Measurements from ENCODE around the gene HBQ1.
"Not testable (repeated sequence)": the region's sequence is repeated elsewhere in the genome, so short reads cannot be mapped to it uniquely, and the experiment has no call there.

HBQ1 gene

GRCh38 chr16:160691-161190 is 19.5 kb upstream of the HBQ1 start:
- DNase-seq (ENCODE audit: low spot score): no peak

DNA sequence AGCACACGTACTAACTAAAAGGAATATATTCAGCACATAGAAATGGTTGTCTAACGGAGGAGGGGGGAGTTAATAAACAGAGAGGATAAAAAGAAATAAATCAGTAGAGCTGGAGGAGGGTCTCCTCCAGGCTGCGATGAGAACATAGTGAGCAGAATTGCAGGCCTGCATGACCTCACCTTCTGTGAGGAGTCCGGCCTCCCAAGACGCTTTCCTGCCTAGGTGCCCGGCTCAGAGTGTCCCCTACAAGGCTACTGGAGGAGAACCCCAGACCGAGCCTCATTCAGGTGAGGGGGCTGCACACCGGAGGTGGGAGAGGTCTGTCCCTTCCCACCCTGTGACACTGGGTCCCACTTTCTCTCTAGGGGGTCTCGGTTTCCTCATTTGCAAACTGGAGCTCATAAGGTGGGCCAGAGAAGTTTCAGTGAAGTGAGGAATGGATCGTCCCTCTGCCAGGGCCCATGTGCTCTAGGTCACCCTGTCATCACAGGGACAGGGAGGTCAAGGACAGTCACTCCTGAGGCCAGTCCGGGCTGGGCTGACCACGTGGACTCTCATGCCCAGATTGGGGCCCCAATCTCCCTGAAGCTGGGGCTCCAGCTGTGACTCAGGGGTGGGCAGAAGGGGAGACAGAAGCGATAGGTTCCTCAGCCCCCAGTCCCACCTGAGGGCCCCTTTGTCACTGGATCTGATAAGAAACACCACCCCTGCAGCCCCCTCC is 17.8 kb upstream of the HBQ1 start:
- DNase-seq (ENCODE audit: low spot score): no peak

GRCh38 chr16:163139-163538 is 17.1 kb upstream of the HBQ1 start:
- DNase-seq (ENCODE audit: low spot score): not testable (repeated sequence)

GRCh38 chr16:163696-164095 is 16.6 kb upstream of the HBQ1 start:
- DNase-seq (ENCODE audit: low spot score): not testable (repeated sequence)

- DNase-seq (ENCODE audit: low spot score): not testable (repeated sequence)
Measured at GRCh38 chr16:164134-164823, 16.0 kb upstream of the HBQ1 start.

GRCh38 chr16:164827-165538 is 15.3 kb upstream of the HBQ1 start:
- DNase-seq (ENCODE audit: low spot score): no peak

GRCh38 chr16:165539-166374 is 14.5 kb upstream of the HBQ1 start, which contains the start of gene HBM:
Gene HBM, plus strand, starts transcription at chr16:165978. Its CDS starts 20 bp downstream, at chr16:165998.
- DNase-seq (ENCODE audit: low spot score): no peak

DNA sequence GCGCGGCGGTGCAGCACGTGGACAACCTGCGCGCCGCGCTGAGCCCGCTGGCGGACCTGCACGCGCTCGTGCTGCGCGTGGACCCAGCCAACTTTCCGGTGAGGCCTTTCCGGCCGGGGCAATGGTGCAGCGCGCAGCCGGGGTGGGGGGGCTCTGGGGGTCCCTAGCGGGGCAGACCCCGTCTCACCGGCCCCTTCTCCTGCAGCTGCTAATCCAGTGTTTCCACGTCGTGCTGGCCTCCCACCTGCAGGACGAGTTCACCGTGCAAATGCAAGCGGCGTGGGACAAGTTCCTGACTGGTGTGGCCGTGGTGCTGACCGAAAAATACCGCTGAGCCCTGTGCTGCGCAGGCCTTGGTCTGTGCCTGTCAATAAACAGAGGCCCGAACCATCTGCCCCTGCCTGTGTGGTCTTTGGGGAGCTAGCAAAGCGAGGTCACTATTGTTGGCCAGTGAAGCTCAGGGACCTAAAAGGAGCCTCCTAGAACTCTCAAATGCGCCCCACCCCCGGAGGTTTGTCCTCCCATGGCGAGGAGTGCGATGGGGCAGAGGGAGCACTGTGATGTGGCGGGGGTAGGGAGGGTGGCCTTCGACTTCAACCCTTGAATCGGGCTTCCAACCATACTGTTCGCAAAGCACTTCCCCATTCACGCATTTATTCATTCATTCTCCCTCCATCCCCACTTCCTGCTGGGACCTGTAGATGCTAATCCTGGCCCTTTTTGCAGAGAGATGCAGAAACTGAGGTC is 13.7 kb upstream of the HBQ1 start:
- DNase-seq (ENCODE audit: low spot score): no peak

DNA sequence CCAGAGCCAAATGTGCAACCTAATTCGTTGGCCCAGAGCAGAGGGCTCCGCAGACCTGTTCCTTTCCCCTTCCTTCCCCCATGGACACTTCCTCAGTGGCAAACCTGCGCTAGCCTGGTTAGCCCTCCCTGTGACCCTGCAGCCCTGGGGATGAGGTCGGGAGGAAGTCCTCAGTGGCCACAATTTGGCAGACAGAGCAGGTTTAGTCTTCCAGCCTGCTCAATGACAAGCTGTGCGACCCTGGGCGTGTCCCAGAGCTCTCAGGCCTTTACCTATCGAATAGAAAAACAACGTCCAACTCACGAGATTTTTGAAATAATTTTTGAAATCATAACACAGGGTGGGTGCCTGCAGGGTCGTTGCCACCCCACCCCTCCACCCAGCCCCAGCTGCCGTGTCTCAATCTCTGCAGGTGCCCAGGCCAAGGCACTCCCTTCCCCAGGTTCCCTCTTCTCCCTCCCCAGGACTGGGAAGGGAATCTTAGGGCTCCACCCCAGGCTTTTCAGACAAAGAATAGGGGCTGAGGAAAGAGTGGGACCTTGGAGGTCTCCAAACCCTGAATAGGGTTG is 13.1 kb upstream of the HBQ1 start:
- DNase-seq (ENCODE audit: low spot score): no peak

GRCh38 chr16:168424-168823 is 11.8 kb upstream of the HBQ1 start:
- no peak for DNase-seq (ENCODE audit: low spot score)

GRCh38 chr16:169014-169413 is 11.2 kb upstream of the HBQ1 start:
- no peak for DNase-seq (ENCODE audit: low spot score)

DNA sequence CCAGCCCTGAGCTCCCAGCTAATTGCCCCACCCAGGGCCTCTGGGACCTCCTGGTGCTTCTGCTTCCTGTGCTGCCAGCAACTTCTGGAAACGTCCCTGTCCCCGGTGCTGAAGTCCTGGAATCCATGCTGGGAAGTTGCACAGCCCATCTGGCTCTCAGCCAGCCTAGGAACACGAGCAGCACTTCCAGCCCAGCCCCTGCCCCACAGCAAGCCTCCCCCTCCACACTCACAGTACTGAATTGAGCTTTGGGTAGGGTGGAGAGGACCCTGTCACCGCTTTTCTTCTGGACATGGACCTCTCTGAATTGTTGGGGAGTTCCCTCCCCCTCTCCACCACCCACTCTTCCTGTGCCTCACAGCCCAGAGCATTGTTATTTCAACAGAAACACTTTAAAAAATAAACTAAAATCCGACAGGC is 10.2 kb upstream of the HBQ1 start:
- DNase-seq (ENCODE audit: low spot score): not testable (repeated sequence)

DNA sequence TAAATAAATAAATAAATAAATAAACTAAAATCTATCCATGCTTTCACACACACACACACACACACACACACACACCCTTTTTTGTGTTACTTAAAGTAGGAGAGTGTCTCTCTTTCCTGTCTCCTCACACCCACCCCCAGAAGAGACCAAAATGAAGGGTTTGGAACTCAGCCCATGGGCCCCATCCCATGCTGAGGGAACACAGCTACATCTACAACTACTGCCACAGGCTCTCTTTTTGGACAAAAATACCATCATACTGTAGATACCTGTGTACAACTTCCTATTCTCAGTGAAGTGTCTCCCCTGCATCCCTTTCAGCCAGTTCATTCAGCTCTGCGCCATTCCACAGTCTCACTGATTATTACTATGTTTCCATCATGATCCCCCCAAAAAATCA is 9.5 kb upstream of the HBQ1 start:
- DNase-seq (ENCODE audit: low spot score): no peak

DNA sequence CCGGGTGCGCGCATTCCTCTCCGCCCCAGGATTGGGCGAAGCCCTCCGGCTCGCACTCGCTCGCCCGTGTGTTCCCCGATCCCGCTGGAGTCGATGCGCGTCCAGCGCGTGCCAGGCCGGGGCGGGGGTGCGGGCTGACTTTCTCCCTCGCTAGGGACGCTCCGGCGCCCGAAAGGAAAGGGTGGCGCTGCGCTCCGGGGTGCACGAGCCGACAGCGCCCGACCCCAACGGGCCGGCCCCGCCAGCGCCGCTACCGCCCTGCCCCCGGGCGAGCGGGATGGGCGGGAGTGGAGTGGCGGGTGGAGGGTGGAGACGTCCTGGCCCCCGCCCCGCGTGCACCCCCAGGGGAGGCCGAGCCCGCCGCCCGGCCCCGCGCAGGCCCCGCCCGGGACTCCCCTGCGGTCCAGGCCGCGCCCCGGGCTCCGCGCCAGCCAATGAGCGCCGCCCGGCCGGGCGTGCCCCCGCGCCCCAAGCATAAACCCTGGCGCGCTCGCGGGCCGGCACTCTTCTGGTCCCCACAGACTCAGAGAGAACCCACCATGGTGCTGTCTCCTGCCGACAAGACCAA is 7.8 kb upstream of the HBQ1 start, which contains the start of gene HBA2:
Gene HBA2 (plus strand): TSS at position 503 of the 568 bp plus-strand sequence. CDS start 37 bp downstream, at position 540.
- DNase-seq (ENCODE audit: low spot score): not testable (repeated sequence)

DNA sequence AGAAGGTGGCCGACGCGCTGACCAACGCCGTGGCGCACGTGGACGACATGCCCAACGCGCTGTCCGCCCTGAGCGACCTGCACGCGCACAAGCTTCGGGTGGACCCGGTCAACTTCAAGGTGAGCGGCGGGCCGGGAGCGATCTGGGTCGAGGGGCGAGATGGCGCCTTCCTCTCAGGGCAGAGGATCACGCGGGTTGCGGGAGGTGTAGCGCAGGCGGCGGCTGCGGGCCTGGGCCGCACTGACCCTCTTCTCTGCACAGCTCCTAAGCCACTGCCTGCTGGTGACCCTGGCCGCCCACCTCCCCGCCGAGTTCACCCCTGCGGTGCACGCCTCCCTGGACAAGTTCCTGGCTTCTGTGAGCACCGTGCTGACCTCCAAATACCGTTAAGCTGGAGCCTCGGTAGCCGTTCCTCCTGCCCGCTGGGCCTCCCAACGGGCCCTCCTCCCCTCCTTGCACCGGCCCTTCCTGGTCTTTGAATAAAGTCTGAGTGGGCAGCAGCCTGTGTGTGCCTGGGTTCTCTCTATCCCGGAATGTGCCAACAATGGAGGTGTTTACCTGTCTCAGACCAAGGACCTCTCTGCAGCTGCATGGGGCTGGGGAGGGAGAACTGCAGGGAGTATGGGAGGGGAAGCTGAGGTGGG is 6.9 kb upstream of the HBQ1 start:
- not testable (repeated sequence) for DNase-seq (ENCODE audit: low spot score)

- DNase-seq (ENCODE audit: low spot score): not testable (repeated sequence)
Measured at GRCh38 chr16:173928-174769, 6.1 kb upstream of the HBQ1 start.

DNA sequence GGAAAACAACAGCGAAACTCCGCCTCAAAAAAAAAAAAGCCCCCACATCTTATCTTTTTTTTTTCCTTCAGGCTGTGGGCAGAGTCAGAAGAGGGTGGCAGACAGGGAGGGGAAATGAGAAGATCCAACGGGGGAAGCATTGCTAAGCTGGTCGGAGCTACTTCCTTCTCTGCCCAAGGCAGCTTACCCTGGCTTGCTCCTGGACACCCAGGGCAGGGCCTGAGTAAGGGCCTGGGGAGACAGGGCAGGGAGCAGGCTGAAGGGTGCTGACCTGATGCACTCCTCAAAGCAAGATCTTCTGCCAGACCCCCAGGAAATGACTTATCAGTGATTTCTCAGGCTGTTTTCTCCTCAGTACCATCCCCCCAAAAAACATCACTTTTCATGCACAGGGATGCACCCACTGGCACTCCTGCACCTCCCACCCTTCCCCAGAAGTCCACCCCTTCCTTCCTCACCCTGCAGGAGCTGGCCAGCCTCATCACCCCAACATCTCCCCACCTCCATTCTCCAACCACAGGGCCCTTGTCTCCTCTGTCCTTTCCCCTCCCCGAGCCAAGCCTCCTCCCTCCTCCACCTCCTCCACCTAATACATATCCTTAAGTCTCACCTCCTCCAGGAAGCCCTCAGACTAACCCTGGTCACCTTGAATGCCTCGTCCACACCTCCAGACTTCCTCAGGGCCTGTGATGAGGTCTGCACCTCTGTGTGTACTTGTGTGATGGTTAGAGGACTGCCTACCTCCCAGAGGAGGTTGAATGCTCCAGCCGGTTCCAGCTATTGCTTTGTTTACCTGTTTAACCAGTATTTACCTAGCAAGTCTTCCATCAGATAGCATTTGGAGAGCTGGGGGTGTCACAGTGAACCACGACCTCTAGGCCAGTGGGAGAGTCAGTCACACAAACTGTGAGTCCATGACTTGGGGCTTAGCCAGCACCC is 5.0 kb upstream of the HBQ1 start:
- no peak for DNase-seq (ENCODE audit: low spot score)

- not testable (repeated sequence) for DNase-seq (ENCODE audit: low spot score)
Measured at GRCh38 chr16:176006-176405, 4.3 kb upstream of the HBQ1 start.
